ENCODE measurements around the gene SCGN.

The SCGN gene

GRCh38 chr6:25640446-25640845, 11.6 kb upstream of the SCGN start:
- no peak for DNase-seq (ENCODE audit: low read depth in 2 of 2)

GRCh38 chr6:25640891-25641290, 11.1 kb upstream of the SCGN start:
- DNase-seq (ENCODE audit: low read depth in 2 of 2) = no peak

DNA sequence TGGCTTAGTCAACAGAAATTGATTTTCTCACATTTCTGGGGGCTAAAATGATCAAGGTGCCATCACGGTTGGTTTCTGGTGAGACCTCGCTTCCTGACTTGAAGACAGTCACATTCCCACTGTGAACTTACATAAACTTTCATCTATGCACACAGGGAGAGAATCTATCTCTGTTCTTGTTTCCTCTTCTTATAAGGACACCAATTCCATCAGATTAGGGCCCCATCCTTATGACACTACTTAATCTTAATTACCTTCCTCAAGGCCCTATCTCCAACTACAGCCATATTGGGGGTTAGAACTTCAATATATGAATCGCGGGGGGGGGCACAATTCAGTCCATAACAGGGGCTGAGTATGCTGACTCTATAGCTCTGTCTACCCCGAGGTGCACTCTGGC, 10.6 kb upstream of the SCGN start:
- DNase-seq (ENCODE audit: low read depth in 2 of 2) = no peak

DNA sequence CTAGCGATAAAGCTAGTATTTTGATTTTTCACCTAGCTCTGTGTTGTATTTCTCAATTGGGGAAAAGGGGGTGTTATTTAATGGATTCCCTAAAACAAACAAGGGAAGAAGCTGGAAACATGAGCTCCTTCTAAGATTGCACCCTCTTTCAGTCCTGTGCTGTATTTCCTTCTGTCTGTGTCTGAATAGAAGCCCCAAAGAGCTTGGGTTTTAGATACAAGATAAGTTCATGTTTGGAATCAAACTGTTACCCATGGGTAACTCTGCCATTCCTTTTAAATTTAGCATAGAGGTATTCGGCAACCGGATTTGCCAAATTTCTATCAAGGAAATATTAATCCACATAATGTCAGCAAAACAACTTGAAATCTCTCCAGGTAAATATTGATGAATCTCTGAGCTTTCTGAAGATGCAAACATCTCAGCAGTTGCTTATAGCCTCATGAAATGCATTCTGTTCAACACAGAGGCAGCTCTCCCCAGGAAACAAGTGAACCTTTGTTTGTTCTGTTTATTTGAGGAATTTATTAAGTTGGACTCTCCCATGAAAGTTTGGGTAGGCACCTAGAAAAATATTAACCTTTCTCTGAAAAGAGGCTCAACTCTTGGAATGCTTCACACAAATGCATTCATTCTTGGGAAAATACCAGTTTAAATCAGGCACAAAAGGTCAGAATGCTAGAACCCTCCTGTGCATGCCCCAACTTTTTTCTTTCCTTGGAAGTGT, 9.9 kb upstream of the SCGN start:
- DNase-seq (ENCODE audit: low read depth in 2 of 2) = no peak

GRCh38 chr6:25642667-25643328, 9.2 kb upstream of the SCGN start:
- DNase-seq (ENCODE audit: low read depth in 2 of 2) = no peak

- no peak for DNase-seq (ENCODE audit: low read depth in 2 of 2)
Measured at GRCh38 chr6:25645916-25646315, 6.1 kb upstream of the SCGN start.

DNA sequence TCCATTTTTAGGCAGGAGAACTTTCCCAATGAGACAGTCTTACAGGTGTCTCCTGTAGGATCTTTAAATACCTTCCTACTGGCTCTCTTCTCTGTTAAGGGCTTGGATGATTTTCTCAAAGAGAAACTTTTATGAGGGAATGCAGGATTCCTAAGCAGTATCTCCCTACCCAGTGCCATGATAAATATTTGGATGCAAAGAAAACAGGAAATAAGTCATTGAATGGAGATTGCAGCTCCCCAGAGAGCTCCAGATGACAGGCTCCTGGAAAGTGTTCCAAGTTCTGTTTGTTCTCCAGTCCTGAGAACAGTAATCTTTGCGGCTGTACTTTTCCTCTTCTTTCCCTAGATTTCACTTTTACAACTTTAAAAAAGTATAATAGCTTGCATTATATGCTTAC, 2.4 kb upstream of the SCGN start:
- DNase-seq (ENCODE audit: low read depth in 2 of 2) = no peak

- no peak for DNase-seq (ENCODE audit: low read depth in 2 of 2)
Measured at GRCh38 chr6:25655723-25656122, 3.7 kb downstream of the SCGN start.

GRCh38 chr6:25659633-25660368, 7.8 kb downstream of the SCGN start:
- no peak for DNase-seq (ENCODE audit: low read depth in 2 of 2)

DNA sequence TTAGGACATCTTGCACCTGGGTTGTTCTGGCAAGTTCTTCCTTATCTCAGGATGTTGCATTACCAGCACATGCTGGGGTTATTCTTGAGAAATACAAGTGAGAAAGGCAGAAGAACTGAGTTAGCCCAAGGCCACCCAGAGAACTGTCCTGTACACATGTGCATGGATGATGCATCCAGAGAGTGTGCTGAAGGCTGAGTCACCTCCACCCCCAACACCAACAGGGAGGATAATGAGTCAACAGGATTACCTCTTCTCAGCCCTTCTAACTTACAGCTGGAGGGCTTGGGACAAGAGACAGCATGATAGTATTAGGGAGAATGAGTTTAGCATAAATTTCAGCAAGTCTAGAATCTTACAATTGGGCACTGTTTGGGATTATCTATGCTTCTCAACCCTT, 8.5 kb downstream of the SCGN start:
- no peak for DNase-seq (ENCODE audit: low read depth in 2 of 2)

DNA sequence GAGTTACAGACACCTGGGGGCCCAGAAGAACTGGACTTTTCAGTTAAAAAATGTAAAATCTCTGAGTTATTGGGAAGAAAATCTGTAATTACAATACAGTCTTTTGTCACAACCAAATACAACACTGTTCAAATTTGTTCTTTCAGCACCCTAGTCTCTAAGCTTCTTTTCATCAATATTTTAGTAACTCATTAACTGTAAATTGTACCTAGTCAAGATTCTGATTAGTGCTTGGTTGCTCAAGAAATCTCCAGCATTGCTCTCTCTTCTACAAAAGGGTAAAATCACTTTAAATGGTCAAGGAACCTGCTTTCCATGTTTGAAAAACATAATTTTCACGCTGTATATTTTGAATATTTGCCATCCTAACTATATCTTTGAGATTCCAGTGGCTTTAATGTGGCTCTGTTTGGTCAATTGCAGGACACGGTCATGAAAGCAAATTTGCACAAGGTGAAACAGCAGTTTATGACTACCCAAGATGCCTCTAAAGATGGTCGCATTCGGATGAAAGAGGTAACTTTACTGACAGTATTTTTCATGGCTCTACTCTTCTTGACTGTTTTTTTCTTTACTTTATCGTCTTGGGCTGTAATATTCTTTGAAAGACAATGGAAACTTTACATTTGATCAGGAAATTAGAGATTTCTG, 9.2 kb downstream of the SCGN start:
- no peak for DNase-seq (ENCODE audit: low read depth in 2 of 2)

DNA sequence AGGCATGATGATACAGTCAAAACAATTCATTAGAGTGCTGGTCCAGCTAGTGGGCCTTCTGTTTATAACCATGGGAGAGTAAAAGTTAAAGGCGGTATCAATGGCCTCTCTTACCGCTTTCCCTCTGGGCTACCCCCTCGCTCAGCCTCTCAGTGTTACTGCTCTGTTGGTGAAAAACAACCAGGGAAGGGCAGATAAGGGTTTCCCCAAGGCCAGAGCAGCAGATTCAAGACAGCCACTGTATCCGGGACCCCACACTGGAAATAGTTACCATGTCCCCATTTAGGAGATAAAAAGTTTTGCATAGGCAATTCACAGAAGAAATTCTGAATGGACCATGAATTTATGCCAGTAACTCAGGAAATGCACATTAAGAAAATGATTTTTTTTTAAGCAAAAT, 13.4 kb downstream of the SCGN start:
- no peak for DNase-seq (ENCODE audit: low read depth in 2 of 2)

DNA sequence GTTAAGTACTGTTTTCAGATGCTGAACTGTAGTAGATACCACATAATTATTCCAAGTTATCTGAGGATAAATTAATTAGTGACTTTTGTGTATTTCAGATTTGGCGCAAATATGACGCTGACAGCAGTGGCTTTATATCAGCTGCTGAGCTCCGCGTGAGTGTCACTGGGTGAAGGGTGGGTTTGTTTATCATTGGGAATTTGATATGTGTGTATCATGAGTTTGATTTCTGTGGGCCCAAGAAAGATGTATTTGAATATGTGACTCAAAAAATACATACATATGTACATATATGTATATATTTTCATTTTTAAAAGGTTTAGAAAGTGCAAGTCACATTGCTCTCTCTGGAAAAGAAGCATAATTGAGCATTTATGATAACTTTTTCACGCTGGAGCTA, 17.4 kb downstream of the SCGN start:
- DNase-seq (ENCODE audit: low read depth in 2 of 2) = no peak

DNA sequence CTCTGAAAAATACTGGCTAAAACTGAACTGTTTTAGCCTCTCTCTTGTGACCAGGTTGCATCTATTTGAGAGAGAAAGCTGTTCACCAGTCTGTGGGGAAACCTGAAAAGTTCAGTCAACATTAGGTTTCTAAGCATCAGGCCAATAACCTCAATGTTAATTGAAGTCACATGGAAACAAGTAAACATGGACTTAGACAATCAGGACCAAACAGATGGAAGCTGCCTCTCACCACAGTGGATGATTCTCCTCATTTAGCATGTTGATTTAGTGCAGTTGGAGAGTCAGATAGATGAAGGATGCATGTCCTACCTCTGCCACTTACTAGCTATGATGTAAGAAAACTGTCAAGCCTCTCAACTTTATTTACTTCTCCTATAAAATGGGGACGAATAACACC, 18.2 kb downstream of the SCGN start:
- no peak for DNase-seq (ENCODE audit: low read depth in 2 of 2)

- no peak for DNase-seq (ENCODE audit: low read depth in 2 of 2)
Measured at GRCh38 chr6:25670793-25671513, 18.9 kb downstream of the SCGN start.

DNA sequence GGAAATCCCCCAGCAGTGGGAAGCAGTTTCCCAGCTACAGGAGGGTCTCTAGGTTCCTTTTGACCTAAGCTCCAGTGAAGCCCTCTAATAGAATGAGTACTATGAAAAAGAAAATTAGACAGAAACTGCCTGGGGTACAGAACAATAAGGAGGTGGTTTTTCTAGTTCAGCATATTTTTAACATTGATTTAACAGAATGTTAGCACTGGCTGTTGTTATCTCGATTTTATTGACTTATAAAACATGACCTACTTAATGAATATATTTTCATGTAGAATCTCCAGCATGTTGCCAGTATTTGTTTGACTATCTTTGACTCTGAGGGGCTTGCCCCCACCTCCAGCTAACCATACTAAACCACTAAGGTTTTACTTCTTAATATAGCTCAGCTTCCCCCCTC, 19.6 kb downstream of the SCGN start:
- no peak for DNase-seq (ENCODE audit: low read depth in 2 of 2)

DNA sequence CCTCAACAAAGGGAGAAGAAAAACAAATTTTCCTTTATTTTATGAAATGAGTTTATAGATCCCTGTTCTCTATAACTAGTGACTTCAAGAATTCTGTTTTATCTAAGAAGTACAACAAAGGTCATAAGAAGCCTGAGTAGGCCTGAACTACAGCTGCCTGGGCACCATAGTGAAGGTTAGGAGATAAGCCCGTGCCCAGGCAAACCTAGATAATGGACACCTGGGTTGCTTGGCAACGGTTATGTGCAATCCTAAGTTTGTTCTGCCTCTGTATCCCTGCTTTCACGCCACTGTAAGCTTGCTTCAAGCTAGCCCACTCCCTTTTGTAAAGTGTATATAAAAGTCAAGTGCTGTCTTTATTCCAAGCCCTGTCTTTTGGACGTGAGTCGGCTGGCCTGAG, 23.2 kb downstream of the SCGN start:
- DNase-seq (ENCODE audit: low read depth in 2 of 2) = no peak

DNA sequence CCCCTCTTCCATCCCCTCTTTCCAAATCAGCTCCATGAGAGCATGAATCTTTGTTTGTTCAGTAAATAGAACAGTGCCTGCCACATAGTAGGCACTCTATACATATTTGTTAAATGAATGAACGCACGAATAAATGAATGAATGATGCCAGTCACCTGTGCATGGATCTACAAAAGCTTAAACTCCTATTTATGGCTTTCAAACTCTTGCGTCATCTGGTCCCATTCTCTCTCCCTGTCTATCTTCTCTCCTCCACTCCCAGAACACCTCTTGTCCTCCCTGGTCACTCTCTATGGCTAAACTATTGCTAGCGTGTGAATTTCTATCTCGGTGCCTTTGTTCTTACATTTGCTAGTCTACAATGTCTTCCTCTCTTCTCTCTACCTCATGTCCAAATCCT, 24.8 kb downstream of the SCGN start:
- no peak for DNase-seq (ENCODE audit: low read depth in 2 of 2)

DNA sequence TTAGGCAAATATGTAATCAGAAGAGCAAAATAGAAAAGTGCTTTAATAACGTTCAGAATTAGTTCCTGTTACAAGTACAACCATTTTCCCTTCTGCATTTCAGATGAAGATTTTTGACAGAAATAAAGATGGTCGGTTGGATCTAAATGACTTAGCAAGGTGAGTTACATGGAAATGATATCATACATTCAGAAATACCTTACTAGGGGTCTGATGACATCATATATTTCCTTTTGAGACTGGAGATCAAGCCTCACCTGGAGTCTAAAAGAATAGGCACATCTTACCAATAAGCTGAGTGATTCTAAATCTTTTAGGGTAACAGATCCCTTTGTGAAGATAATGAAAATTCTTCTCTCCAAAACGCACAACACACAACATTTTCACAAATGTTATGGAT, 29.8 kb downstream of the SCGN start:
- no peak for DNase-seq (ENCODE audit: low read depth in 2 of 2)

- no peak for DNase-seq (ENCODE audit: low read depth in 2 of 2)
Measured at GRCh38 chr6:25682324-25682723, 30.3 kb downstream of the SCGN start.

- no peak for DNase-seq (ENCODE audit: low read depth in 2 of 2)
Measured at GRCh38 chr6:25684565-25684964, 32.5 kb downstream of the SCGN start.

GRCh38 chr6:25685251-25685650, 33.2 kb downstream of the SCGN start:
- DNase-seq (ENCODE audit: low read depth in 2 of 2) = no peak
